ENCODE data around the gene RNU1-1. TPM values are rescaled to one million over a fixed set of nuclear protein-coding genes. Genes with fewer than 3 reads are reported as not detected.
"Not testable (repeated sequence)": the region's sequence is repeated elsewhere in the genome, so short reads cannot be mapped to it uniquely, and the experiment has no call there.

Gene RNU1-1
- total RNA-seq, 1 experiment from 2014 or later = 1,197 TPM

GRCh38 chr1:16521288-16521583 is 7.2 kb upstream of the RNU1-1 start (continued):
- TF ChIP-seq, protein P1, sequence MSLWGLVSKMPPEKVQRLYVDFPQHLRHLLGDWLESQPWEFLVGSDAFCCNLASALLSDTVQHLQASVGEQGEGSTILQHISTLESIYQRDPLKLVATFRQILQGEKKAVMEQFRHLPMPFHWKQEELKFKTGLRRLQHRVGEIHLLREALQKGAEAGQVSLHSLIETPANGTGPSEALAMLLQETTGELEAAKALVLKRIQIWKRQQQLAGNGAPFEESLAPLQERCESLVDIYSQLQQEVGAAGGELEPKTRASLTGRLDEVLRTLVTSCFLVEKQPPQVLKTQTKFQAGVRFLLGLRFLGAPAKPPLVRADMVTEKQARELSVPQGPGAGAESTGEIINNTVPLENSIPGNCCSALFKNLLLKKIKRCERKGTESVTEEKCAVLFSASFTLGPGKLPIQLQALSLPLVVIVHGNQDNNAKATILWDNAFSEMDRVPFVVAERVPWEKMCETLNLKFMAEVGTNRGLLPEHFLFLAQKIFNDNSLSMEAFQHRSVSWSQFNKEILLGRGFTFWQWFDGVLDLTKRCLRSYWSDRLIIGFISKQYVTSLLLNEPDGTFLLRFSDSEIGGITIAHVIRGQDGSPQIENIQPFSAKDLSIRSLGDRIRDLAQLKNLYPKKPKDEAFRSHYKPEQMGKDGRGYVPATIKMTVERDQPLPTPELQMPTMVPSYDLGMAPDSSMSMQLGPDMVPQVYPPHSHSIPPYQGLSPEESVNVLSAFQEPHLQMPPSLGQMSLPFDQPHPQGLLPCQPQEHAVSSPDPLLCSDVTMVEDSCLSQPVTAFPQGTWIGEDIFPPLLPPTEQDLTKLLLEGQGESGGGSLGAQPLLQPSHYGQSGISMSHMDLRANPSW (CRISPR knock-in tag; conservative IDR thresholded peaks at IDR 0.05; ENCODE audit: low read depth) = no peak
- TF ChIP-seq KAT7 (CRISPR knock-in tag; IDR thresholded peaks at IDR 0.05; ENCODE audit: borderline replicate concordance) = no peak
- TF ChIP-seq ZBTB43 (CRISPR knock-in tag; IDR thresholded peaks at IDR 0.05) = no peak
- TF ChIP-seq, protein P2, sequence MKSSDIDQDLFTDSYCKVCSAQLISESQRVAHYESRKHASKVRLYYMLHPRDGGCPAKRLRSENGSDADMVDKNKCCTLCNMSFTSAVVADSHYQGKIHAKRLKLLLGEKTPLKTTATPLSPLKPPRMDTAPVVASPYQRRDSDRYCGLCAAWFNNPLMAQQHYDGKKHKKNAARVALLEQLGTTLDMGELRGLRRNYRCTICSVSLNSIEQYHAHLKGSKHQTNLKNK (CRISPR knock-in tag; IDR thresholded peaks at IDR 0.05) = no peak
- TF ChIP-seq ZNF219 (CRISPR knock-in tag; IDR thresholded peaks at IDR 0.05; ENCODE audit: borderline replicate concordance) = no peak
- TF ChIP-seq SP1 (CRISPR knock-in tag; conservative IDR thresholded peaks at IDR 0.05) = no peak
- TF ChIP-seq ZNF121 (CRISPR knock-in tag; IDR thresholded peaks at IDR 0.05) = no peak
- TF ChIP-seq, protein P3, sequence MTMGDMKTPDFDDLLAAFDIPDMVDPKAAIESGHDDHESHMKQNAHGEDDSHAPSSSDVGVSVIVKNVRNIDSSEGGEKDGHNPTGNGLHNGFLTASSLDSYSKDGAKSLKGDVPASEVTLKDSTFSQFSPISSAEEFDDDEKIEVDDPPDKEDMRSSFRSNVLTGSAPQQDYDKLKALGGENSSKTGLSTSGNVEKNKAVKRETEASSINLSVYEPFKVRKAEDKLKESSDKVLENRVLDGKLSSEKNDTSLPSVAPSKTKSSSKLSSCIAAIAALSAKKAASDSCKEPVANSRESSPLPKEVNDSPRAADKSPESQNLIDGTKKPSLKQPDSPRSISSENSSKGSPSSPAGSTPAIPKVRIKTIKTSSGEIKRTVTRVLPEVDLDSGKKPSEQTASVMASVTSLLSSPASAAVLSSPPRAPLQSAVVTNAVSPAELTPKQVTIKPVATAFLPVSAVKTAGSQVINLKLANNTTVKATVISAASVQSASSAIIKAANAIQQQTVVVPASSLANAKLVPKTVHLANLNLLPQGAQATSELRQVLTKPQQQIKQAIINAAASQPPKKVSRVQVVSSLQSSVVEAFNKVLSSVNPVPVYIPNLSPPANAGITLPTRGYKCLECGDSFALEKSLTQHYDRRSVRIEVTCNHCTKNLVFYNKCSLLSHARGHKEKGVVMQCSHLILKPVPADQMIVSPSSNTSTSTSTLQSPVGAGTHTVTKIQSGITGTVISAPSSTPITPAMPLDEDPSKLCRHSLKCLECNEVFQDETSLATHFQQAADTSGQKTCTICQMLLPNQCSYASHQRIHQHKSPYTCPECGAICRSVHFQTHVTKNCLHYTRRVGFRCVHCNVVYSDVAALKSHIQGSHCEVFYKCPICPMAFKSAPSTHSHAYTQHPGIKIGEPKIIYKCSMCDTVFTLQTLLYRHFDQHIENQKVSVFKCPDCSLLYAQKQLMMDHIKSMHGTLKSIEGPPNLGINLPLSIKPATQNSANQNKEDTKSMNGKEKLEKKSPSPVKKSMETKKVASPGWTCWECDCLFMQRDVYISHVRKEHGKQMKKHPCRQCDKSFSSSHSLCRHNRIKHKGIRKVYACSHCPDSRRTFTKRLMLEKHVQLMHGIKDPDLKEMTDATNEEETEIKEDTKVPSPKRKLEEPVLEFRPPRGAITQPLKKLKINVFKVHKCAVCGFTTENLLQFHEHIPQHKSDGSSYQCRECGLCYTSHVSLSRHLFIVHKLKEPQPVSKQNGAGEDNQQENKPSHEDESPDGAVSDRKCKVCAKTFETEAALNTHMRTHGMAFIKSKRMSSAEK (CRISPR knock-in tag; IDR thresholded peaks at IDR 0.05; ENCODE audit: borderline replicate concordance) = no peak
- no peak for TF ChIP-seq CBFB (CRISPR knock-in tag; IDR thresholded peaks at IDR 0.05; ENCODE audit: low read depth)

- peak; percentile 94 for ATAC-seq
- CTCF ChIA-PET = interaction anchor here (0.7 to 1.3 kb wide), 6 partner anchors 10 to 104 kb away, joined by 3 to 7 read pairs (median 4); partner anchors contain the start of gene NBPF1
- H3K4me3 Mint-ChIP-seq = peak overlapping the region; percentile 96
These were observed 6.6 kb upstream of the RNU1-1 start for GRCh38 chr1:16520435-16521287.

More at GRCh38 chr1:16520435-16521287, 6.6 kb upstream of the RNU1-1 start:
- DNase-seq (ENCODE audit: low spot score) = peak; percentile 87
- not testable (repeated sequence) for H3K4me1 Mint-ChIP-seq, H3K9me3 Mint-ChIP-seq, H3K36me3 Mint-ChIP-seq
- TF ChIP-seq, protein P4, sequence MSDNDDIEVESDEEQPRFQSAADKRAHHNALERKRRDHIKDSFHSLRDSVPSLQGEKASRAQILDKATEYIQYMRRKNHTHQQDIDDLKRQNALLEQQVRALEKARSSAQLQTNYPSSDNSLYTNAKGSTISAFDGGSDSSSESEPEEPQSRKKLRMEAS (CRISPR knock-in tag; IDR thresholded peaks at IDR 0.05) = peak; percentile 54
- TF ChIP-seq HMGXB4 (CRISPR knock-in tag; IDR thresholded peaks at IDR 0.05) = peak; percentile 96
- TF ChIP-seq, protein P5, sequence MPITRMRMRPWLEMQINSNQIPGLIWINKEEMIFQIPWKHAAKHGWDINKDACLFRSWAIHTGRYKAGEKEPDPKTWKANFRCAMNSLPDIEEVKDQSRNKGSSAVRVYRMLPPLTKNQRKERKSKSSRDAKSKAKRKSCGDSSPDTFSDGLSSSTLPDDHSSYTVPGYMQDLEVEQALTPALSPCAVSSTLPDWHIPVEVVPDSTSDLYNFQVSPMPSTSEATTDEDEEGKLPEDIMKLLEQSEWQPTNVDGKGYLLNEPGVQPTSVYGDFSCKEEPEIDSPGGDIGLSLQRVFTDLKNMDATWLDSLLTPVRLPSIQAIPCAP (CRISPR knock-in tag; IDR thresholded peaks at IDR 0.05) = peak; percentile 68; the same call in 1 of the 2 replicates
- TF ChIP-seq ETV6 (CRISPR knock-in tag; IDR thresholded peaks at IDR 0.05) = peak; percentile 88
- 0 out of 2 replicates have a peak, but pooled peaks have one; percentile 43 for TF ChIP-seq FOXK1 (CRISPR knock-in tag; IDR thresholded peaks at IDR 0.05)
- TF ChIP-seq, protein P6, sequence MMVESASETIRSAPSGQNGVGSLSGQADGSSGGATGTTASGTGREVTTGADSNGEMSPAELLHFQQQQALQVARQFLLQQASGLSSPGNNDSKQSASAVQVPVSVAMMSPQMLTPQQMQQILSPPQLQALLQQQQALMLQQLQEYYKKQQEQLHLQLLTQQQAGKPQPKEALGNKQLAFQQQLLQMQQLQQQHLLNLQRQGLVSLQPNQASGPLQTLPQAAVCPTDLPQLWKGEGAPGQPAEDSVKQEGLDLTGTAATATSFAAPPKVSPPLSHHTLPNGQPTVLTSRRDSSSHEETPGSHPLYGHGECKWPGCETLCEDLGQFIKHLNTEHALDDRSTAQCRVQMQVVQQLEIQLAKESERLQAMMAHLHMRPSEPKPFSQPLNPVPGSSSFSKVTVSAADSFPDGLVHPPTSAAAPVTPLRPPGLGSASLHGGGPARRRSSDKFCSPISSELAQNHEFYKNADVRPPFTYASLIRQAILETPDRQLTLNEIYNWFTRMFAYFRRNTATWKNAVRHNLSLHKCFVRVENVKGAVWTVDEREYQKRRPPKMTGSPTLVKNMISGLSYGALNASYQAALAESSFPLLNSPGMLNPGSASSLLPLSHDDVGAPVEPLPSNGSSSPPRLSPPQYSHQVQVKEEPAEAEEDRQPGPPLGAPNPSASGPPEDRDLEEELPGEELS (CRISPR knock-in tag; IDR thresholded peaks at IDR 0.05) = peak; percentile 45; the same call in 1 of the 2 replicates
- 0 out of 2 replicates have a peak, but pooled peaks have one; percentile 53 for TF ChIP-seq E2F5 (CRISPR knock-in tag; IDR thresholded peaks at IDR 0.05)
- TF ChIP-seq CREM (CRISPR knock-in tag; IDR thresholded peaks at IDR 0.05) = 0 out of 2 replicates have a peak, but pooled peaks have one; percentile 35
- Mint-ChIP-seq H3K27me3 (ENCODE audit: low read depth) (peaks cover 39% of the 10 kb centered on the region), H3K27ac (peak overlapping the region; percentile 80)
- POLR2A ChIA-PET = interaction anchor here (0.7 kb wide), 1 partner anchor 11 kb away, joined by 4 read pairs; no protein-coding TSS in a partner anchor

All from WTC11 (cell line).